K562 (cell line): ENCODE measurements around the gene PRDM16. TPM values are rescaled to one million over a fixed set of nuclear protein-coding genes. Genes with fewer than 3 reads are reported as not detected.

Experiments
- ATAC-seq: fragments of 200-7000 bp; cut with Tn5 transposase; 3 replicates; pipeline ENCODE4 v1.9.1; 2020; ENCODE audit warnings: moderate library complexity
- BruUV-seq: library from RNA; stranded (reverse); fragments of 400-500 nt; replicated peaks from 2 replicates; lab custom pipeline; 2021; lab: Mats Ljungman, UMichigan
- CTCF ChIA-PET: fragments of 300-600 bp; formaldehyde crosslinking; extraction: SDS; loops from one replicate; lab custom pipeline; 2021; ENCODE audit warnings: low intra/inter-chr PET ratio; lab: Yijun Ruan, JAX
- POLR2A ChIA-PET: fragments of 300-600, 350-650 bp; sonication (Branson Sonifier 250); formaldehyde crosslinking; extraction: SDS; loops from one replicate; lab custom pipeline; 2021; ENCODE audit warnings: antibody characterized with exemption, inconsistent platforms; lab: Yijun Ruan, JAX
- DNase-seq, 4 experiments: peaks; one replicate each; pipeline versions ENCODE4 v3.0.0 to v3.0.0-alpha.2; 2011 to 2018; ENCODE audit warnings: low spot score in 3 of 4, mixed read lengths in 3 of 4; ENCODE audit errors: extremely low read depth in 1 of 4
- FAIRE-seq: peaks from 2 replicates; lab custom pipeline; 2011; peaks lifted over from hg19 to GRCh38; lab: Jason Lieb, UNC
- H2AFZ ChIP-seq: 2 replicates; pipeline ENCODE4 v1.6.0; 2011; ENCODE audit warnings: low read depth, low read length, control low read depth, inconsistent platforms
- H3K27ac ChIP-seq: fragments of 200-600 bp; 3 replicates; pipeline ENCODE4 v1.8.0; 2011; ENCODE audit warnings: low read depth, mild to moderate bottlenecking, control low read depth, inconsistent platforms, low read length, moderate library complexity, mixed read lengths; ENCODE audit errors: extremely low read depth
- H3K27me3 ChIP-seq, 2 experiments: fragments of 300-600 bp in 1 of 2; 2 replicates in 1 of 2; 3 replicates in 1 of 2; pipeline versions ENCODE4 v1.6.0 to v1.8.0; 2011; ENCODE audit warnings: inconsistent platforms in 2 of 2, low read length in 2 of 2, mild to moderate bottlenecking in 1 of 2, mixed read lengths in 1 of 2, moderate library complexity in 1 of 2; ENCODE audit not compliant: control insufficient read depth in 2 of 2, insufficient read depth in 2 of 2
- H3K36me3 ChIP-seq: fragments of 300-600 bp; 3 replicates; pipeline ENCODE4 v1.8.0; 2011; ENCODE audit warnings: mild to moderate bottlenecking, low read length, inconsistent platforms; ENCODE audit not compliant: control insufficient read depth, insufficient read depth
- H3K4me1 ChIP-seq, 2 experiments: fragments of 200-600 bp in 1 of 2; replicated peaks in 1 of 2; 2 replicates in 1 of 2; 3 replicates in 1 of 2; pipeline versions ENCODE4 v1.5.1 to v1.8.0; 2011; ENCODE audit warnings: inconsistent platforms in 2 of 2, low read length in 2 of 2, mild to moderate bottlenecking in 1 of 2, mixed read lengths in 1 of 2, moderate library complexity in 1 of 2; ENCODE audit not compliant: control insufficient read depth in 2 of 2, insufficient read depth in 2 of 2
- H3K4me2 ChIP-seq: 2 replicates; pipeline ENCODE4 v1.6.1; 2011; ENCODE audit warnings: low read length, control low read depth, inconsistent platforms, mixed read lengths; ENCODE audit not compliant: insufficient read depth
- H3K4me3 ChIP-seq: fragments of 200-600 bp; sonication (generic), shearing (Covaris generic); 2 replicates; pipeline ENCODE4 v1.5.1; 2016; ENCODE audit warnings: control low read depth, inconsistent platforms
- H3K79me2 ChIP-seq: fragments of 200-600 bp; 3 replicates; pipeline ENCODE4 v1.8.0; 2011; ENCODE audit warnings: low read length, inconsistent platforms; ENCODE audit not compliant: control insufficient read depth, insufficient read depth
- H3K9ac ChIP-seq, 2 experiments: 2 replicates each; pipeline versions ENCODE4 v1.6.0 to v1.6.1; 2011; ENCODE audit warnings: low read depth in 2 of 2, low read length in 2 of 2, control low read depth in 1 of 2, inconsistent platforms in 1 of 2, mild to moderate bottlenecking in 1 of 2, mixed read lengths in 1 of 2; ENCODE audit not compliant: insufficient read depth in 1 of 2
- H3K9me1 ChIP-seq: one replicate; pipeline ENCODE4 v1.6.0; 2011; ENCODE audit warnings: inconsistent platforms, mild to moderate bottlenecking, low read length, moderate library complexity; ENCODE audit not compliant: control insufficient read depth, insufficient read depth
- H3K9me3 ChIP-seq: replicated peaks from 2 replicates; pipeline ENCODE4 v1.5.1; 2011; ENCODE audit warnings: low read depth, low read length, inconsistent platforms; ENCODE audit not compliant: control insufficient read depth, insufficient read depth
- H4K20me1 ChIP-seq: replicated peaks from 2 replicates; pipeline ENCODE4 v1.6.1; 2011; ENCODE audit warnings: low read length, inconsistent platforms, mixed read lengths; ENCODE audit not compliant: control insufficient read depth, insufficient read depth
- AFF4 ChIP-seq: sonication (generic); formaldehyde crosslinking; IDR thresholded peaks from 2 replicates; pipeline ENCODE4 v1.8.0; 2023; ENCODE audit warnings: mild to moderate bottlenecking, missing genetic modification reagents
- CSDE1 ChIP-seq, 2 experiments: fragments of 450-650 bp; IDR thresholded peaks; 2 replicates each; pipeline ENCODE4 v1.6.1; 2016; ENCODE audit warnings: mild to moderate bottlenecking in 1 of 2
- DPF2 ChIP-seq: fragments of 450-650 bp; IDR thresholded peaks from 2 replicates; pipeline ENCODE4 v1.6.1; 2016
- NCOA1 ChIP-seq: fragments of 450-650 bp; IDR thresholded peaks from 2 replicates; pipeline ENCODE4 v1.6.1; 2016; ENCODE audit warnings: low read depth
- PRDM10 ChIP-seq: fragments of 450-650 bp; IDR thresholded peaks from 2 replicates; pipeline ENCODE4 v1.6.1; 2018; ENCODE audit not compliant: partially characterized antibody
- RNF2 ChIP-seq: sonication (generic); IDR thresholded peaks from 2 replicates; pipeline ENCODE4 v1.6.1; 2016
- ZC3H11A ChIP-seq: IDR thresholded peaks from 2 replicates; pipeline ENCODE4 v1.6.1; 2012; ENCODE audit warnings: low read depth, low read length, improper control_type of control experiment
- WGBS: fragments of 100-300 bp; shearing (Covaris generic); methylation state at CpG from one replicate; pipeline ENCODE4 v1.1.6; 2016; ENCODE audit warnings: low coverage, mixed read lengths; ENCODE audit not compliant: insufficient coverage; ENCODE audit errors: missing lambda C conversion rate; 5-methylcytosine and 5-hydroxymethylcytosine counted together
- in situ Hi-C: fragments of 300-500 bp; cut with MboI; formaldehyde crosslinking; loops from 4 replicates; pipeline ENCODE4 v1.15.0; 2018; ENCODE audit warnings: inconsistent platforms, mixed read lengths
- intact Hi-C: fragments of 100-400 bp; cut with micrococcal nuclease; formaldehyde crosslinking; loops from 2 replicates; pipeline ENCODE4 v1.14.2; 2022
- polyA plus RNA-seq, 8 experiments: library from polyadenylated mRNA; depleted of rRNA in 4 of 8; stranded (reverse) in 5 of 8; unstranded in 3 of 8; fragments of >200 nt; fragmentation: Nextera tagmentation in 2 of 8; fragmentation: Illumina TruSeq in 1 of 8; extraction: Ambion mirVana in 2 of 8; extraction: Trizol in 1 of 8; gene quantifications; 2 replicates each; pipeline versions ENCODE4 v1.2.1 to v1.2.3, GENCODE V29; 2011 to 2014; ENCODE audit warnings: inconsistent platforms in 1 of 8, missing spikeins in 1 of 8
- total RNA-seq, 7 experiments: library from RNA; depleted of rRNA in 6 of 7; stranded (reverse); fragments of >200 nt in 6 of 7; fragmentation: Illumina TruSeq in 2 of 7; extraction: Trizol in 2 of 7; gene quantifications; 2 replicates each; pipeline versions ENCODE4 v1.2.1 to v1.2.3, GENCODE V29; 2011 to 2021; ENCODE audit warnings: low replicate concordance in 1 of 7

The PRDM16 gene
- total and polyA plus RNA-seq, 9 of the 15 experiments (the other 6 are each of a cell fraction or from before 2014, with no cell fraction given): 0.10 to 0.27 TPM; not detected in 7

- Histone ChIP-seq H3K4me3 (no peak overlapping the region), H3K27ac (no peak overlapping the region), H3K9ac (no peak overlapping the region), H4K20me1 (peaks cover 15% of the 10 kb centered on the region), H3K4me2 (no peak overlapping the region), H3K4me1 (peaks cover 0 to 4% of the 10 kb centered on the region in 2 experiments; a peak in 1 of 5 replicates), H3K27me3 (peaks cover 25 to 94% of the 10 kb centered on the region in 2 experiments), H3K9me3 (no peaks in the 10 kb centered on the region), H3K36me3 (no peaks in the 10 kb centered on the region), H3K79me2 (no peaks in the 10 kb centered on the region), H2AFZ (no peak overlapping the region), H3K9me1 (no peaks in the 10 kb centered on the region)
- ATAC-seq: no peak
- ChIA-PET CTCF (no interaction called here), POLR2A (interaction anchor here (0.5 to 0.7 kb wide), 4 partner anchors 13 to 461 kb away, joined by 3 to 4 read pairs (median 3); no protein-coding TSS in a partner anchor)
- DNase-seq: no peak
- WGBS: under 1% methylated on average over 39 of the region's 47 CpGs
- no TSS peak for BruUV-seq
- FAIRE-seq: no peak
- intact Hi-C loops: no loop called here
- in situ Hi-C loops: no loop called here
- no peak for TF ChIP-seq DPF2
- no peak for TF ChIP-seq PRDM10
- no peak for TF ChIP-seq ZC3H11A
- TF ChIP-seq CSDE1 (IDR thresholded peaks at IDR 0.05): no peak
- TF ChIP-seq AFF4 (CRISPR knock-in tag): no peak
- no peak for TF ChIP-seq RNF2
- no peak for TF ChIP-seq NCOA1
Observed at GRCh38 chr1:3125546-3126368, 56.8 kb downstream of the PRDM16 start.
